Stimulated activated CD4-positive, alpha-beta T cell treated with anti-CD3 and anti-CD28 coated beads, Interleukin-1b, Interleukin-23, amount 100 ng/mL, for 4 hours (primary cell): ENCODE measurements around the gene MEDAG.
"Not testable (repeated sequence)": the region's sequence is repeated elsewhere in the genome, so short reads cannot be mapped to it uniquely, and the experiment has no call there.

Experiments used
- DNase-seq, 2 donors: peaks; one replicate each; pipeline ENCODE4 v3.0.0-alpha.2; 2020; ENCODE audit warnings: low read depth in 2 of 2

The MEDAG gene

DNA sequence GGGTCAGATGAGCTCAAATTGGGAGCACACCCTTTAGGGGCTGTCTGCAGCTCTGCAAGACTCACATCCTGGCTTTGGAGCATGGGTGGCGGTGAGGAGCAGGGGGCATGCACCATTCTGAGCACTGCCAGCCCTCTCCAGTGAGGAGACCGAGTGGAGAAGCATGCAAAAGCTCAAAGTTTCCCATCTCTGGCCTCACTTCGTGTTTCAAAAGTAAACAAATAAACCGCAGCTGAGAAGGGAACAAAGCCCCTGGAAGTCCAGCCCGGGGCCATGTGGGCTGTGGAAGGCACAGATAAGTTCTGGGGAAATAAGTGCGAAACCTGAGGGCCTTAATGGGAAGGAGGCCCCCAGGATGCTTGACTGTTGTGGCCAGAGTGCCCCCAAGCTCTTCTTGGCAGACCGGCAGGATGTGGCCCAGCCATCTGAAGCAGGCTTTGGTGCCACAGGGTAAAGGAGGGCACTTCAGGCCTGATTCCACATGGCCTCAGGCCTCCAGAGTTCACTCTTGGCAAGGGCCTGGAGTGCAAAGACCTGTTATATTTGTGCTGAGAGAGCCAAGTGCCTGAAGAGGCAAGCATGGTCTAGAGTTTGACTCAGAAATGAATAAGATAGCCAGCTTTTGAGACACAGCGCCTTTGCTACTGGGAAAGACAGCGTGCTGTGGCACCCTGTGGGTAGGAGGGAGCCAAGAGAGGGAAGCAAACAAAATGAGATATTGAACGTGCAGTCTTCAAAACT lies 1.2 kb downstream of the MEDAG start:
- no peak for DNase-seq

GRCh38 chr13:30908416-30908980 lies 2.4 kb downstream of the MEDAG start:
- DNase-seq, result no peak

- no peak for DNase-seq
These were observed 4.6 kb downstream of the MEDAG start for GRCh38 chr13:30910676-30911075.

DNA sequence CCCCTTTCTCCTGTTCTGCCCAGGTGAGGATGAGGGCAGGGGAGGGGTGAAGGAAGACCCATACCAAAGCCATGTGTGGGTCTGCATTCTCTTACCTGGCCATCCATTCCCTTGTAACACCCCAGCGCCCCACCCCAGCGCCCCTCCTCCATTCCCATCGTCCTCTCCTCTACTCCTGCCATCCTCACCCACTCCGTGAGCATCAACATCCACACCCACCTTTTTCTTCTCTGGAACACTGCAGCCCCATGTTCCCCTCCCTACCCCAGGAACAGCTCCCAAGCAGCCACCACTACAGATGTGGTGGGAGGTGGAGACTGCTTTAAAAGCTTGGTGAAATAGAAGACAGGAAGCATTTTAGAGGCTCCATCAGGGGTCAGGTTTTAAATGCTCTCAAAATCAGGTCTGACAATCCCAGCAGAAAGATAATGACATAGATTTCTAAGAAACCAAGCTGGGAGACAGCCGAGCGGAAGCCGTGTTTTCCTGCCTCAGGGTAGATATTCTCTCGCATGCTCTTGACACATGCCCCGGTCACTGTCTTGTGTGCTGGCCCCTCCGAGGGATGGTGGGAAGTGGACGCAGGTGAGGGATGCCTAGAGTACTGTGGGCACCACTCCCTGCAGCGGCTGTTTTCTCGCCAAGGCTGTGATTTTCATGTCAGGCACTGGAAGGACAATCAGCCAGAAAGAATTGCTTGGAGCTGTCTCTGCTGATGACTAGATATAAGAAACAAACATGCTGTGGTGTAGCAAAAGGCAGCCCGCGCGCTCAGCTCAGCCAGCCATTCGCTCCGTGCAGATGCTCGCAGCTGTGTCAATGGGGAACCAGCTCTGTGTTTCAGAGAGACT lies 9.8 kb downstream of the MEDAG start:
- no peak for DNase-seq

DNA sequence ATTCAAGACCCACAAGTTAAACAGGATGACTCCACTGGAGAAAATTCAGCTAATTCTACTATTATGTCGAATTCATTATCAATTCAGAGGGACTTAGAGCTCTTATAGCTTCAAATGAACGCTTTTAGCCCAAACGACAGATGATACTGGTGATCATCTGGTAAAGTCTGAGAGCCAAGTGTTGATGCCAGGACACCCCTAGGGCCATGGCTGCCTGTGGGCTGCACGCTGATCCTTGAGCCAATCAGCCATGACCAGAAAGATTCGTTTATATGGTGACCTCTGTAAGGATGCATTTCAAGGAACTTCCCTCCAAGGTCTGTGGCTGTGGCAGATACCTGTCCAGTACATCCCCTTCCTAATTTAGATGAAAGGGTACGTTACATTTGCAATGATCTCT lies 10.9 kb downstream of the MEDAG start:
- DNase-seq, result no peak

GRCh38 chr13:30918662-30919405 lies 12.8 kb downstream of the MEDAG start:
- no peak for DNase-seq

DNA sequence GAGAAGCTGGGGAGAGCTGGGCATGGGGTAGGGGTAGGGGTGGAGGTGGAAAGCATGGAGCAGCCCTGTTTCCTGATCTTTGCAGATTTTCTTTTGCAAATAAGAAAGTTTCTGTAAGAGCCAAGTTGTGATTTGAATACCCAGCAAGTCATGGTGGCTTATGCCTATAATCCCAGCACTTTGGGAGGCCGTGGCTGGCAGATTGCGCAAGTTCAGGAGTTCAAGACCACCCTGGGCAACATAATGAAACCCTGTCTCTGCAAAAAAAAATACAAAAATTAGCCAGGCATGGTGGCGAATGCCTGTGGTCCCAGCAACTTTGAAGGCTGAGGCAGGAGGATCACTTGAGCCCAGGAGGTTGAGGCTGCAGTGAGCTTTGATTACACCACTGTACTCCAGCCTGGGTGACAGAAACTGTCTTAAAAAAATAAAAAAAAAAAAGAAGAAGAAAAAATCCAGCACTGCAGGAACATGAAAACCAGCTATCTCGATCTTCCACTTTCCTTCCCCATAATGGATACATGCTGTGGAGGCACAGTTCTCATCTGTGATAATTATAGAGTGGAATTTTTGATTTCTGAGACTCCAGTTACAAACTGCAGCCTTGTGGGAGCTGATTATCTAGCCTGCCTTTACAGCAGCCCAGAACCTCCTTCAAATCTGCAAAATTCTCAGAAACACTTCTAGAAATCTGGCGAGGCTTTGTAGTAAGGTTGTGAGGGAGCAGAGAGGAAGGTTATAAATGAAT lies 14.3 kb downstream of the MEDAG start:
- no peak for DNase-seq

DNA sequence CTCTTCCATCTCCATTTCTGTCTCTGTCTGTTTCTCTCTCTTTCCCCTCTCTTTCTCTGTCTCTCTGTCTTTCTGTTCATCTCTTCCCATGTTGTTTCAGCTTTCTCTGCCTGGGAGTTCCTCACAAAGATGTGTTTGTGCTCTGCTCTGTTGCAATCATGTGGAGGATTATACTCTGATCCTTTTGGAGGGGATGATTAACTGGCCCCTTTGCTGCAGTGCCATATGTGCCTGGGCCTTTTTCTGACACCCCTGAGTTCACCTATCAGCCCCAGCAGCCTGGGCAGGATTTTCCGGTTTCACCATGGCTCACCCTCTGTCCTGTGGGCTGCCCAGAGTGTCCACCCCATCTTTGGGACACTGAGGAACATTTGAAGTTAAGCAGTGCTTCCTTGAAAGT lies 17.3 kb downstream of the MEDAG start:
- DNase-seq, result no peak

GRCh38 chr13:30924721-30925120 lies 18.6 kb downstream of the MEDAG start:
- no peak for DNase-seq

DNA sequence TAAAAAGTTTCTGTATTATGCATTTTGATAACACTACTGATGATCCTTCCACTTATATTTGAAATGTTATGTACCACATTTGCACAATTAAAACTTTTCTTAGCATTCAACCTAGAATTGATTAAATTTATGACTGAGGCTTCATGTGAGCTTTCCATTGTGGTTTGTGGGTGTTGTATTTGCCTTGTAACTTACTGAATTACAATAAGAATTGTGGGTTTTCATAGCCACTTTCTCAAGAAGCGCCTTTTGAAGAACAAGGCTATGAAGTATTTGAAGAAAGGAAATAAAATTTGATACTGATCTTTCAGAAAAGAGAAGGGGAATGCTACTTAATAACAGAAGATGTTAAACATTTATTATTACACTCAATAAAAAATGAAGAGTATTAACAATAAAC lies 19.4 kb downstream of the MEDAG start:
- no peak for DNase-seq

GRCh38 chr13:30926781-30927180 lies 20.7 kb downstream of the MEDAG start:
- DNase-seq, result no peak

GRCh38 chr13:30927188-30927587 lies 21.1 kb downstream of the MEDAG start:
- not testable (repeated sequence) for DNase-seq

GRCh38 chr13:30927595-30927994 lies 21.5 kb downstream of the MEDAG start:
- DNase-seq, result no peak

- DNase-seq, result no peak
These were observed 22.9 kb downstream of the MEDAG start for GRCh38 chr13:30928978-30929377.

- no peak for DNase-seq
These were observed 26.6 kb downstream of the MEDAG start, which contains the start of gene TEX26 for GRCh38 chr13:30932481-30933353. TSS of gene TEX26 (plus strand) at chr13:30932656. CDS start at chr13:30932716, 60 bp downstream.

- no peak for DNase-seq
These were observed 27.2 kb downstream of the MEDAG start for GRCh38 chr13:30933354-30933670.

- no peak for DNase-seq
These were observed 28.3 kb downstream of the MEDAG start for GRCh38 chr13:30934381-30934780.

GRCh38 chr13:30934803-30935202 lies 28.7 kb downstream of the MEDAG start:
- DNase-seq, result no peak

DNA sequence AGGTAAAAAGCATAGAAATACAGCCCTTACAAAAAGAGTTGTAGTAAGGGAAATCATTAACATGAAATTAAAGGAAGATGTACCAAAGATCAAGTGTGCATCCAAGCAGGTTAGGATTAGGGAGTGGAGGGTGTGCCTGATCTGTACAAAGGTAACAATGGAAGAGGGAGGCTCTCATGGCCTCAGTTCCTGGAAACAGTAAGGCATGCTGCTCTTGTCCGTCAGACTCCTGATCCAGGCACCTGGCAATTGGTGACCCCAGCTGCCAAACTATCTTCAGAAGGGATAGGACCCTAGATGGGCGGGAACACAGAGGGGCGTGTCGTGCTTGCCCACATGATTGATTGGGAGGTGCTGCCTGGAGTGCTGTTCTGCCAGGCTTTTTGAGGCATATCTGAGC lies 30.9 kb downstream of the MEDAG start:
- no peak for DNase-seq

GRCh38 chr13:30943881-30944280 lies 37.8 kb downstream of the MEDAG start:
- no peak for DNase-seq
